Neutrophil (primary cell): ENCODE data around the gene RNH1.

Source experiments
- H3K27ac ChIP-seq: fragments of 200-600 bp; sonication (generic); 2 replicates; pipeline ENCODE4 v1.5.1; 2016; ENCODE audit warnings: mild to moderate bottlenecking, moderate library complexity
- H3K27me3 ChIP-seq: fragments of 200-600 bp; sonication (generic); 2 replicates; pipeline ENCODE4 v1.6.0; 2016; ENCODE audit warnings: mild to moderate bottlenecking
- H3K36me3 ChIP-seq: fragments of 200-600 bp; sonication (generic); 2 replicates; pipeline ENCODE4 v1.5.1; 2017
- H3K4me1 ChIP-seq, 2 experiments: fragments of 200-600 bp in 1 of 2; sonication (generic) in 1 of 2; 1 replicate in 1 of 2; 2 replicates in 1 of 2; pipeline versions ENCODE4 v1.5.1 to v1.6.1; 2013 to 2016; ENCODE audit warnings: low read depth in 1 of 2, low read length in 1 of 2, mild to moderate bottlenecking in 1 of 2, moderate library complexity in 1 of 2; ENCODE audit not compliant: control insufficient read depth in 1 of 2, insufficient read depth in 1 of 2
- H3K4me3 ChIP-seq, 2 experiments: fragments of 200-600 bp in 1 of 2; sonication (generic) in 1 of 2; 1 replicate in 1 of 2; 2 replicates in 1 of 2; pipeline ENCODE4 v1.5.1; 2013 to 2016; ENCODE audit warnings: low read depth in 1 of 2, low read length in 1 of 2, mild to moderate bottlenecking in 1 of 2, moderate library complexity in 1 of 2
- H3K9me3 ChIP-seq: fragments of 200-600 bp; sonication (generic); 2 replicates; pipeline ENCODE4 v1.5.1; 2016
- TF ChIP-seq, protein P1 (sequence below): fragments of 200-600 bp; sonication (generic); IDR thresholded peaks from 2 replicates; pipeline ENCODE4 v1.5.1; 2016; ENCODE audit warnings: antibody characterized with exemption

Gene RNH1

DNA sequence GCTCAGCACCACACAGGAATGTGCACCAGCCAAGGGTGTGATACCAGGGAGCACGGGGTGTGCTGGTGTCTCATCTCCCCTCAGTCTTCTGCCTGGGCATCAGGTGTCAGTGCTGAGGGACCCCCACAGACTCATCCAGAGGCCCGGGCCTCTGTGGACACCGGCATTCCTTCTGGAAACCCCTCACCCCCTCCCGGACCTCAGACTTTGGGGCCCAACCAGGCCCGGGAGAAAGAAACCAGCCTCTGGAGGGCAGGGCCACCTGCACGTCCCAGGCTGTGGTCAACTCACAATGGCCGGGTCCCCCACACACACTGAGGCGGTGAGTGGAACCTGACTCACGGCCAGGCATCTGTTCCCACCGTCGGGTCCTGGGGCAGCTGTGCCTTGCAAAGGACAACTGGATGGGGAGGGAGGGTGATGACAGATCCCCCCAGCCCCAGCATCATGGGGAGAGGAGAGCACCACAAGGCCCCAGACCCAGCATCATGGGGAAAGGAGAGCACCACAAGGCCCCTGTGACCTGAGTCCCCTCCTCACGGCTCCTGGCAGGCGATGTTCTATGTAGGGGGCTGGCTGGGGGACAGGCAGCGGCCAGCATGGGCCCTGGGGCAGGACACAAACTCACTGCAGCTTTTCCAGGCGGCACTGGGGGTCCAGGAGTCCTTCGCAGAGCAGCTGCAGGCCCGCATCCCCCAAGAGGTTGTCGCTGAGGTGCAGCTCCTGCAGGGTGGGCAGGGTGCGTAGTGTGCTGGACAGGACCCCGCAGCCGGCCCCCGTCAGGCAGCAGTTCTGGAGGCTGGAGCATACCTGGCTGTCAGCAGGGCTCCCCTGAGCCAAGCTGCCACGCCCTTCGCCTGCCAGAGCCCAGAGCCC, 7.6 kb downstream of the RNH1 start:
- TF ChIP-seq, protein P1, sequence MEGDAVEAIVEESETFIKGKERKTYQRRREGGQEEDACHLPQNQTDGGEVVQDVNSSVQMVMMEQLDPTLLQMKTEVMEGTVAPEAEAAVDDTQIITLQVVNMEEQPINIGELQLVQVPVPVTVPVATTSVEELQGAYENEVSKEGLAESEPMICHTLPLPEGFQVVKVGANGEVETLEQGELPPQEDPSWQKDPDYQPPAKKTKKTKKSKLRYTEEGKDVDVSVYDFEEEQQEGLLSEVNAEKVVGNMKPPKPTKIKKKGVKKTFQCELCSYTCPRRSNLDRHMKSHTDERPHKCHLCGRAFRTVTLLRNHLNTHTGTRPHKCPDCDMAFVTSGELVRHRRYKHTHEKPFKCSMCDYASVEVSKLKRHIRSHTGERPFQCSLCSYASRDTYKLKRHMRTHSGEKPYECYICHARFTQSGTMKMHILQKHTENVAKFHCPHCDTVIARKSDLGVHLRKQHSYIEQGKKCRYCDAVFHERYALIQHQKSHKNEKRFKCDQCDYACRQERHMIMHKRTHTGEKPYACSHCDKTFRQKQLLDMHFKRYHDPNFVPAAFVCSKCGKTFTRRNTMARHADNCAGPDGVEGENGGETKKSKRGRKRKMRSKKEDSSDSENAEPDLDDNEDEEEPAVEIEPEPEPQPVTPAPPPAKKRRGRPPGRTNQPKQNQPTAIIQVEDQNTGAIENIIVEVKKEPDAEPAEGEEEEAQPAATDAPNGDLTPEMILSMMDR = no peak

DNA sequence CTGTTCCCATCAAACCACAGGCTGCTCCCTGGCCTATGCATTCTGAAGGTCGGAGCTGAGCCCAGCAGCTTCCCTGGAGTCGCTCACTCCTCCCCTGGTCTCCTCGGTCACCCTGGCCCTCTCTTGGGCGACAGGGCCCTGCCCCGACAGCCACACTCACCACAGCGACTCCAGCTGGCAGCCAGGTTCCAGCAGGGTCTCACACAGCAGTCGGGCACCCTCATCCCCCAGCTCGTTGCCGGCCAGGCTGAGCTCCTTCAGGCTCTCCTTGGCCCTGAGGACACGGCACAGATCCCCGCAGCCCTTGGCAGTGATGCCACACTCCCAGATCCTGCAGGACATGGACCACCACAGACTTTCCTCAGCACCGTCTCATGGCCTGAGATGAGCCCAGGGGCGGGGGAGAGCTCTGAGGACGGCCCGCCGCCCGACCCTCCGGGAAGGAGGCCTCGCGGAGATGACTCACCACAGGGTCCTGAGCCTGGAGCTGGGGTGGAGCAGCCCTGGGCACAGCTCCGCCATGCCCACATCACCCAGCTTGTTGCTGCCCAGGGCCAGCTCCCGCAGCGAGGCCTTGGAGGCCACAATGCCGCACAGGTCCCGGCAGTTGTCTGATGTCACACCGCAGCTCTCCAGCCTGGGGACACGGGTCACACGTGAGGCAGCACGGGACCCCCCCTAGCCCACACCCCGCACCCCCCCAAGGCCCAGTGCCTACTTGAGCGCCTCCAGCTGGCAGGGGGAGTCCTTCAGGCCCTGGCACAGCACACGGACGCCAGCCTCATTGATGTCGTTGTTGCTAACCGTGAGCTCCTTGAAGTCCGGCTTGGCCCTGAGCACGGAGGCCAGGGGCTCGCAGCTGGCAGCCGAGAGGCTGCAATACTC, 8.5 kb downstream of the RNH1 start:
- H3K9me3 ChIP-seq = no peaks in the 10 kb centered on the region
- TF ChIP-seq, protein P1 = no peak
- H3K36me3 ChIP-seq = peaks cover 81% of the 10 kb centered on the region
- H3K4me1 ChIP-seq = peaks cover 16 to 18% of the 10 kb centered on the region in 2 experiments
- H3K27ac ChIP-seq = no peak overlapping the region
- H3K27me3 ChIP-seq = no peaks in the 10 kb centered on the region
- H3K4me3 ChIP-seq = no peak overlapping the region

More for the DNA sequence above, 7.6 kb downstream of the RNH1 start:
- Histone ChIP-seq H3K27me3 (no peaks in the 10 kb centered on the region), H3K36me3 (peaks cover 72% of the 10 kb centered on the region), H3K27ac (no peak overlapping the region), H3K4me1 (peaks cover 24 to 27% of the 10 kb centered on the region in 2 experiments), H3K9me3 (no peaks in the 10 kb centered on the region), H3K4me3 (no peak overlapping the region)

DNA sequence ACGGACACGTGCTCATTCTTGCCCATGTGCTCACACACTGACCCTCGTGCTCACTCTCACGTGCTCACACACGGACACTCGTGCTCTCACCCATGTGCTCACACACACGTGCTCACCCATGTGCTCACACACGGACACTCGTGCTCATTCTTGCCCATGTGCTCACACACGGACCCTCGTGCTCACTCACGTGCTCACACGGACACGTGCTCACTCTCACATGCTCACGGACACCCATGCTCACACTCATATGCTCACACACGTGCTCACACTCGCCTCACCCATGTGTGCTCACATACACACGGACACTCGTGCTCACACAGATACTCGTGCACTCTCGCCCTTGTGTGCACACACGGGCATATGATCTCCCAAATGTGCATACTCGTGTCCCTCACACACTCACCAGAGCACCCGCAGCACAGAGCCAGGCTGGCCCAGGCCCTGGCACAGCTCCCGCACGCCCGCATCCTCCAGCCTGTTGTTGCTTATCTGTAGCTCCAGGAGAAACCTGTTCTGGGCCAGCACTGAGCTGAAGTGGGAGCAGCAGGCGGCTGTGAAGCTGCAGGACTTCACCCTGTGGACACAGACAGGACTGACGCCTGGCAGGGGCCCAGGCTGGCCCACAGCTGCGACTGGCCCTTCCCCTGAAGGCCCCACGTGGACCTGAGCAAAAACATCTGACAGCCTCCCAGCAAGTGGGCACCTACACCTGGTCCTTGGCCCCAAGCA, 9.3 kb downstream of the RNH1 start:
- TF ChIP-seq, protein P1 = no peak
- H3K27ac ChIP-seq = no peak overlapping the region

DNA sequence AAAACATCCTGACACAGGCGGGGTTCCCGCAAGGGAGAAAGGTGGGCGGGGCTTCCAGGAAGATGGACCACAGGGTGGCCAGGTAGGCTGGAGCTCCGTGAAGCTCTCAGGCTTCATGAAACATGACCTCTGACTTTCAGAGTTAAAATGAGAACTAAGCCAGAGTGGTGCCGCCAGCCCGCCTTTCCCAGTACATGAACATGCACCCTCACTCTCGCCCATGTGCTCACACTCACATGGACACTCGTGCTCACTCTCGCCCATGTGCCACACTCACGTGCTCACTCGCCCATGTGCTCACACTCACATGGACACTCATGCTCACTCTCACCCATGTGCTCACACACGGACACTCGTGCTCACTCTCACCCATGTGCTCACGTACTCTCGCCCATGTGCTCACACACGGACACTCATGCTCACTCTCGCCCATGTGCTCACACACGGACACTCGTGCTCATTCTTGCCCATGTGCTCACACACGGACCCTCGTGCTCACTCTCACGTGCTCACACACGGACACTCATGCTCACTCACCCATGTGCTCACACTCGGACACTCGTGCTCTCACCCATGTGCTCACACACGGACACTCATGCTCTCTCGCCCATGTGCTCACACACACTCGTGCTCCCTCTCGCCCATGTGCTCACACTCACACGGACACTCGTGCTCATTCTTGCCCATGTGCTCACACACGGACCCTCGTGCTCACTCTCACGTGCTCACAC, 10.0 kb downstream of the RNH1 start:
- H3K9me3 ChIP-seq = no peaks in the 10 kb centered on the region
- TF ChIP-seq, protein P1 = no peak
- H3K4me3 ChIP-seq = no peak overlapping the region
- H3K36me3 ChIP-seq = peaks cover 93% of the 10 kb centered on the region
- H3K27me3 ChIP-seq = no peaks in the 10 kb centered on the region
- peaks cover 1 to 2% of the 10 kb centered on the region in 2 experiments for H3K4me1 ChIP-seq
- H3K27ac ChIP-seq = no peak overlapping the region

More for the DNA sequence above, 9.3 kb downstream of the RNH1 start:
- H3K36me3 ChIP-seq = peaks cover 89% of the 10 kb centered on the region
- H3K9me3 ChIP-seq = no peaks in the 10 kb centered on the region
- no peaks in the 10 kb centered on the region for H3K27me3 ChIP-seq
- H3K4me1 ChIP-seq = peaks cover 9% of the 10 kb centered on the region in 2 experiments
- H3K4me3 ChIP-seq = no peak overlapping the region
